GDM1 (cell line): ENCODE results near the gene PTPRM.
A peak's percentile ranks its signal among the peaks of the same experiment; 100 is the strongest.
"Not testable (repeated sequence)": the region's sequence is repeated elsewhere in the genome, so short reads cannot be mapped to it uniquely, and the experiment has no call there.

Experiments
- DNase-seq: peaks from one replicate; lab custom pipeline; 2025; lab: John Stamatoyannopoulos, UW

Gene PTPRM

GRCh38 chr18:8050616-8051329, 483.7 kb downstream of the PTPRM start:
- no peak for DNase-seq

- no peak for DNase-seq
These were observed 484.3 kb downstream of the PTPRM start for GRCh38 chr18:8051453-8051852.

- no peak for DNase-seq
These were observed 485.2 kb downstream of the PTPRM start for GRCh38 chr18:8052237-8052701.

GRCh38 chr18:8056723-8057122, 489.6 kb downstream of the PTPRM start:
- DNase-seq: no peak

GRCh38 chr18:8063152-8063551, 496.0 kb downstream of the PTPRM start:
- not testable (repeated sequence) for DNase-seq

GRCh38 chr18:8063733-8064132, 496.6 kb downstream of the PTPRM start:
- DNase-seq: no peak

GRCh38 chr18:8065284-8065683, 498.2 kb downstream of the PTPRM start:
- no peak for DNase-seq

- no peak for DNase-seq
These were observed 498.7 kb downstream of the PTPRM start for GRCh38 chr18:8065773-8066172.

GRCh38 chr18:8069708-8070107, 502.6 kb downstream of the PTPRM start:
- DNase-seq: no peak

GRCh38 chr18:8073167-8073566, 506.1 kb downstream of the PTPRM start:
- DNase-seq: no peak

GRCh38 chr18:8080092-8080491, 513.0 kb downstream of the PTPRM start:
- DNase-seq: no peak

GRCh38 chr18:8081267-8081666, 514.2 kb downstream of the PTPRM start:
- no peak for DNase-seq

GRCh38 chr18:8081872-8082553, 514.9 kb downstream of the PTPRM start:
- no peak for DNase-seq

GRCh38 chr18:8084160-8084559, 517.0 kb downstream of the PTPRM start:
- peak; percentile 8 for DNase-seq

GRCh38 chr18:8088626-8089025, 521.5 kb downstream of the PTPRM start:
- no peak for DNase-seq

GRCh38 chr18:8091035-8091434, 523.9 kb downstream of the PTPRM start:
- no peak for DNase-seq

- DNase-seq: no peak
These were observed 528.9 kb downstream of the PTPRM start for GRCh38 chr18:8095947-8096570.

GRCh38 chr18:8097399-8097798, 530.3 kb downstream of the PTPRM start:
- no peak for DNase-seq

GRCh38 chr18:8097927-8098326, 530.8 kb downstream of the PTPRM start:
- DNase-seq: no peak

- no peak for DNase-seq
These were observed 539.5 kb downstream of the PTPRM start for GRCh38 chr18:8106603-8107002.

GRCh38 chr18:8107426-8107825, 540.3 kb downstream of the PTPRM start:
- no peak for DNase-seq

GRCh38 chr18:8114480-8114879, 547.4 kb downstream of the PTPRM start:
- DNase-seq: no peak

GRCh38 chr18:8116341-8117005, 549.4 kb downstream of the PTPRM start:
- no peak for DNase-seq
